ENCODE results near the gene MAP2K1.

The MAP2K1 gene

GRCh38 chr15:66413579-66413978 lies 26.9 kb downstream of the MAP2K1 start:
- TF ChIP-seq CTCF (IDR thresholded peaks at IDR 0.05), result no peak
- TF ChIP-seq ZFX (IDR thresholded peaks at IDR 0.05; ENCODE audit: borderline replicate concordance), result no peak
- H3K27ac ChIP-seq, result no peak overlapping the region

GRCh38 chr15:66415360-66415759 lies 28.6 kb downstream of the MAP2K1 start:
- H3K27ac ChIP-seq, result no peak overlapping the region

GRCh38 chr15:66417736-66418135 lies 31.0 kb downstream of the MAP2K1 start:
- H3K27ac ChIP-seq, result no peak overlapping the region
- TF ChIP-seq CTCF (IDR thresholded peaks at IDR 0.05) (no peak), ZFX (IDR thresholded peaks at IDR 0.05; ENCODE audit: borderline replicate concordance) (no peak)

More at GRCh38 chr15:66415360-66415759, 28.6 kb downstream of the MAP2K1 start:
- TF ChIP-seq ZFX (IDR thresholded peaks at IDR 0.05; ENCODE audit: borderline replicate concordance) (no peak), CTCF (IDR thresholded peaks at IDR 0.05) (no peak)

- TF ChIP-seq ZFX (IDR thresholded peaks at IDR 0.05; ENCODE audit: borderline replicate concordance), result no peak
- no peak for TF ChIP-seq CTCF (IDR thresholded peaks at IDR 0.05)
- no peak overlapping the region for H3K27ac ChIP-seq
These were observed 32.8 kb downstream of the MAP2K1 start for GRCh38 chr15:66419471-66419870.

GRCh38 chr15:66422347-66422746 lies 35.6 kb downstream of the MAP2K1 start:
- no peak for TF ChIP-seq CTCF (IDR thresholded peaks at IDR 0.05)
- TF ChIP-seq ZFX (IDR thresholded peaks at IDR 0.05; ENCODE audit: borderline replicate concordance), result no peak

GRCh38 chr15:66423149-66423548 lies 36.4 kb downstream of the MAP2K1 start:
- TF ChIP-seq CTCF (IDR thresholded peaks at IDR 0.05), result no peak
- no peak overlapping the region for H3K27ac ChIP-seq

More at GRCh38 chr15:66422347-66422746, 35.6 kb downstream of the MAP2K1 start:
- H3K27ac ChIP-seq, result no peak overlapping the region

GRCh38 chr15:66424963-66425612 lies 38.4 kb downstream of the MAP2K1 start:
- H3K27ac ChIP-seq, result no peak overlapping the region
- TF ChIP-seq CTCF (IDR thresholded peaks at IDR 0.05) (no peak), ZFX (IDR thresholded peaks at IDR 0.05; ENCODE audit: borderline replicate concordance) (no peak)

Measured in 22Rv1 (cell line).